ENCODE results near the gene PPM1L. TPM values are rescaled to one million over a fixed set of nuclear protein-coding genes. Genes with fewer than 3 reads are reported as not detected.

Gene PPM1L
- total RNA-seq, result 3.3 and 4.7 TPM in 2 replicates

GRCh38 chr3:160755776-160756304 is at the start of gene PPM1L:
Gene PPM1L (plus strand): TSS chr3:160756231.

GRCh38 chr3:161104561-161105551 is 348.8 kb downstream of the PPM1L start, which contains the start of gene B3GALNT1:
Gene B3GALNT1 (minus strand): TSS chr3:161105349. CDS start chr3:161086754, 18,595 bp downstream.

Other genes starting within 250 kb of the PPM1L start
- 38.5 and 53.2 TPM in 2 replicates for gene KPNA4, start 190.7 kb upstream of the PPM1L start, total RNA-seq
- 0.29 TPM in 1 of 2 replicates, not detected in the other for gene ARL14, start 79.1 kb upstream of the PPM1L start, total RNA-seq

Measured in vein endothelial cell (primary cell).